ENCODE results near the gene GLRX5.

Gene GLRX5

GRCh38 chr14:95551435-95551834, 16.6 kb downstream of the GLRX5 start:
- TF ChIP-seq, protein P1, sequence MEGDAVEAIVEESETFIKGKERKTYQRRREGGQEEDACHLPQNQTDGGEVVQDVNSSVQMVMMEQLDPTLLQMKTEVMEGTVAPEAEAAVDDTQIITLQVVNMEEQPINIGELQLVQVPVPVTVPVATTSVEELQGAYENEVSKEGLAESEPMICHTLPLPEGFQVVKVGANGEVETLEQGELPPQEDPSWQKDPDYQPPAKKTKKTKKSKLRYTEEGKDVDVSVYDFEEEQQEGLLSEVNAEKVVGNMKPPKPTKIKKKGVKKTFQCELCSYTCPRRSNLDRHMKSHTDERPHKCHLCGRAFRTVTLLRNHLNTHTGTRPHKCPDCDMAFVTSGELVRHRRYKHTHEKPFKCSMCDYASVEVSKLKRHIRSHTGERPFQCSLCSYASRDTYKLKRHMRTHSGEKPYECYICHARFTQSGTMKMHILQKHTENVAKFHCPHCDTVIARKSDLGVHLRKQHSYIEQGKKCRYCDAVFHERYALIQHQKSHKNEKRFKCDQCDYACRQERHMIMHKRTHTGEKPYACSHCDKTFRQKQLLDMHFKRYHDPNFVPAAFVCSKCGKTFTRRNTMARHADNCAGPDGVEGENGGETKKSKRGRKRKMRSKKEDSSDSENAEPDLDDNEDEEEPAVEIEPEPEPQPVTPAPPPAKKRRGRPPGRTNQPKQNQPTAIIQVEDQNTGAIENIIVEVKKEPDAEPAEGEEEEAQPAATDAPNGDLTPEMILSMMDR (IDR thresholded peaks at IDR 0.05) = no peak
- TF ChIP-seq ZFX (IDR thresholded peaks at IDR 0.05; ENCODE audit: borderline replicate concordance) = no peak

GRCh38 chr14:95553141-95553540, 18.3 kb downstream of the GLRX5 start:
- TF ChIP-seq ZFX (IDR thresholded peaks at IDR 0.05; ENCODE audit: borderline replicate concordance) = no peak
- TF ChIP-seq, protein P1 (IDR thresholded peaks at IDR 0.05) = no peak
- H3K27ac ChIP-seq = no peak overlapping the region

More at GRCh38 chr14:95551435-95551834, 16.6 kb downstream of the GLRX5 start:
- no peak overlapping the region for H3K27ac ChIP-seq

GRCh38 chr14:95555053-95555452, 20.2 kb downstream of the GLRX5 start:
- TF ChIP-seq, protein P1 (IDR thresholded peaks at IDR 0.05) = no peak
- TF ChIP-seq ZFX (IDR thresholded peaks at IDR 0.05; ENCODE audit: borderline replicate concordance) = no peak
- H3K27ac ChIP-seq = no peak overlapping the region

- no peak overlapping the region for H3K27ac ChIP-seq
- TF ChIP-seq ZFX (IDR thresholded peaks at IDR 0.05; ENCODE audit: borderline replicate concordance) = no peak
- TF ChIP-seq, protein P1 (IDR thresholded peaks at IDR 0.05) = no peak
Measured at GRCh38 chr14:95557291-95557690, 22.4 kb downstream of the GLRX5 start.

GRCh38 chr14:95557832-95558231, 23.0 kb downstream of the GLRX5 start:
- TF ChIP-seq, protein P1 (IDR thresholded peaks at IDR 0.05) = no peak
- TF ChIP-seq ZFX (IDR thresholded peaks at IDR 0.05; ENCODE audit: borderline replicate concordance) = no peak
- H3K27ac ChIP-seq = no peak overlapping the region

- no peak overlapping the region for H3K27ac ChIP-seq
- TF ChIP-seq ZFX (IDR thresholded peaks at IDR 0.05; ENCODE audit: borderline replicate concordance) = no peak
- TF ChIP-seq, protein P1 (IDR thresholded peaks at IDR 0.05) = no peak
Measured at GRCh38 chr14:95559203-95559602, 24.4 kb downstream of the GLRX5 start.

DNA sequence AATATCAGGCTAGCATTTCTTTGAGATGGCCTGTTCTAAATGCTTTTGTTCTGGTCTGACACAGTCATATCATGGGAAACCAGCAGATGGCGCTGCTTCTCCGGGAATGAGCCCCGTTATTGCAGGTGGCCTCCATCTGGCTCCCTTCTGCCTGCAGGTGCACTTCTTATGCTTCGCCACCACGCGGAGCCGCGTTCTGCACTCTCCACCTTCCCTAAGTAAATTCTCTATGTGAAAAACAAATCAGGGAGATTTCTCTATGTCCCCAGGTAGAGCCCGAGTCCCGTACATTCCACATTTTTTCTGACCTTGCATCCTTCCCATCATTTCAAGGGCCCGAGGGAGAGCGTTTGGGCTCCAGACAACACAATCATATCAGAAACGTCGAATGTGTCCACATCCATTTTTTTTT, 26.2 kb downstream of the GLRX5 start:
- H3K27ac ChIP-seq = no peak overlapping the region
- TF ChIP-seq, protein P1 (IDR thresholded peaks at IDR 0.05) = peak; percentile 97
- no peak for TF ChIP-seq ZFX (IDR thresholded peaks at IDR 0.05; ENCODE audit: borderline replicate concordance)

Data from 22Rv1 (cell line).